Suprapubic skin (tissue), 4 donors: ENCODE results near the gene MAGI1.

ENCODE experiments used
- CTCF ChIP-seq, 2 donors: fragments of 200-600 bp in 1 of 2; fragments of 450-650 bp in 1 of 2; sonication (generic) in 1 of 2; IDR thresholded peaks; one replicate each; pipeline ENCODE4 v1.5.1; 2016 to 2019; ENCODE audit warnings: antibody characterized with exemption in 2 of 2, mild to moderate bottlenecking in 1 of 2, moderate library complexity in 1 of 2
- EP300 ChIP-seq: sonication (generic); formaldehyde crosslinking; IDR thresholded peaks from one replicate; pipeline ENCODE4 v1.6.1; 2017; ENCODE audit warnings: antibody characterized with exemption
- POLR2A ChIP-seq, 2 donors: fragments of 450-650 bp; IDR thresholded peaks; one replicate each; pipeline ENCODE4 v1.6.1; 2017; ENCODE audit warnings: antibody characterized with exemption in 2 of 2, mild to moderate bottlenecking in 2 of 2, moderate library complexity in 2 of 2
- POLR2AphosphoS5 ChIP-seq, 3 donors: sonication (generic); formaldehyde crosslinking; IDR thresholded peaks; one replicate each; pipeline ENCODE4 v1.6.1; 2017; ENCODE audit warnings: antibody characterized with exemption in 3 of 3

- TF ChIP-seq CTCF (IDR thresholded peaks at IDR 0.05) (no peak), POLR2A (IDR thresholded peaks at IDR 0.05) (no peak), EP300 (no peak), POLR2AphosphoS5 (IDR thresholded peaks at IDR 0.05) (no peak)
These were observed 376.6 kb downstream of the MAGI1 start for GRCh38 chr3:65662095-65662494.
